HG02642 (cell line): ENCODE results near the gene SUPT6H.
"Not testable (repeated sequence)": the region's sequence is repeated elsewhere in the genome, so short reads cannot be mapped to it uniquely, and the experiment has no call there.

ENCODE experiments used
- ATAC-seq: cut with Tn5 transposase; IDR thresholded peaks from one replicate; pipeline ENCODE4 v1.9.1; 2021; ENCODE audit warnings: mild to moderate bottlenecking; ENCODE audit not compliant: unreplicated experiment, poor library complexity

The SUPT6H gene

DNA sequence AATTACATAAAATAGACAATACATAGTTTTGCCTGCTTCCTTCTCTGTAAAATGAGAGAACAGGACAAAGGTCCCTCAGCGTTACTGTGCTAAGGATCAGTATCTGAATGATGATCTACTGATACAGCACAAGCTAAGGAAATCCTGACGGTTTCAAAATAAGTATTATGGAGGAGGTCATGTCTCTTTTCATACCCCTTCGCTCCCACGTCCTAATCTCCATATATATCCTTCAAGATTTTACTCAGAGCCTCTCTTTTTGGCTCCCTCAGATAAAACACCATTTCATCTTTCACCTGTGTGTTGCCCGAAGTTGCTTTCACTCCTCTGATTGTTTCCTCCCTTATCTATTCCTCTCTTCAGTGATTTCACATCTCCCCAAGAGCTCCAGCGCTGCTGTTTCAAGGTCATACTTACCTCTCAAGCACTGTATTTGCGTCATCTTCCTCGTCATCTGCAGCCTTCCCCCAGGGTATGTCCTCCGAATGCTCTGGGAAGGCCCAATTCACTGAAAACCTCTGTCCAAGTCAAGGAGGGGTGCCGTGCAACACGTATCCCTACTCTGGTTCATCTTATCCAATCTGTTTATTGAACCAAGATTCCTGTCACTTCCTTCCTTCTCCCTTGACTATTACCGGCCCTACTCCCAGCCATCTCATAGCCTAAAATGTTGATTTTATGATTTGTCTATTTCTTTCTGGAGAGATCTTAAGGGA is 15.8 kb upstream of the SUPT6H start:
- ATAC-seq: no peak

GRCh38 chr17:28648698-28649097 is 13.3 kb upstream of the SUPT6H start:
- no peak for ATAC-seq

- ATAC-seq: no peak
Observed at GRCh38 chr17:28655160-28655559, 6.8 kb upstream of the SUPT6H start.

GRCh38 chr17:28657756-28658155 is 4.2 kb upstream of the SUPT6H start:
- ATAC-seq: no peak

GRCh38 chr17:28658342-28658741 is 3.7 kb upstream of the SUPT6H start:
- not testable (repeated sequence) for ATAC-seq

GRCh38 chr17:28658766-28659496 is 3.1 kb upstream of the SUPT6H start:
- ATAC-seq: not testable (repeated sequence)

DNA sequence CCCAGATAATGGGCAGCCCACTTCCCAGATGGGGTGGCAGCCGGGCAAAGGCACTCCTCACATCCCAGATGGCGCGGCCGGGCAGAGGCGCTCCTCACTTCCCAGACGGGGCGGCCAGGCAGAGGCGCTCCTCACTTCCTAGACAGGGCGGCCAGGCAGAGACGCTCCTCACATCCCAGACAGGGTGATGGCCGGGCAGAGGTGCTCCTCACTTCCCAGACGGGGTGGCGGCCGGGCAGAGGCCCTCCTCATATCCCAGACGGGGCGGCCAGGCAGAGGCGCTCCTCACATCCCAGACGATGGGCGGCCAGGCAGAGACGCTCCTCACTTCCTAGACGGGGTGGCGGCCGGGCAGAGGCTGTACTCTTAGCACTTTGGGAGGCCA is 2.5 kb upstream of the SUPT6H start:
- ATAC-seq: not testable (repeated sequence)

- no peak for ATAC-seq
Observed at GRCh38 chr17:28662527-28662829, 473 bp downstream of the SUPT6H start.

GRCh38 chr17:28663723-28664122 is 1.7 kb downstream of the SUPT6H start:
- ATAC-seq: no peak

- ATAC-seq: no peak
Observed at GRCh38 chr17:28665994-28666393, 4.0 kb downstream of the SUPT6H start.

DNA sequence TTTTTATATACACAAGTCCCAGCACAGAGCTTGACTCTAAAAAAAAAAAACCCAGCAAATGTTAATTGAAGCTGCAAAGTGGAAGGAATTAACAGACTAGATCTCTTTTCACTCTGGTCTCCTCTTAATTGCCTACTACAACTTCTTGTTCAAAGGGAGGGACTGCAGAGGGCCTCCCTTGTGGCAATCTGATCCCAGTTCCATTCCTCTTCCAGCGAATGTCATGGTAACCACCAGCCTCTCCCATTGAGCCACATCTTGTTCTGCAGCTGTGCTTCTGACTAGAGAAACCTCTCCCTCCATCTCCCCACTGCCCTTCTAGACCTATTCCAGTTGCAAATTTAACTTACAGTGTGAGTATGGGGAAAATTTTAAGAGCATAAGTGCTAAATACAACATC is 5.9 kb downstream of the SUPT6H start:
- no peak for ATAC-seq

GRCh38 chr17:28669918-28670317 is 7.9 kb downstream of the SUPT6H start:
- ATAC-seq: no peak

DNA sequence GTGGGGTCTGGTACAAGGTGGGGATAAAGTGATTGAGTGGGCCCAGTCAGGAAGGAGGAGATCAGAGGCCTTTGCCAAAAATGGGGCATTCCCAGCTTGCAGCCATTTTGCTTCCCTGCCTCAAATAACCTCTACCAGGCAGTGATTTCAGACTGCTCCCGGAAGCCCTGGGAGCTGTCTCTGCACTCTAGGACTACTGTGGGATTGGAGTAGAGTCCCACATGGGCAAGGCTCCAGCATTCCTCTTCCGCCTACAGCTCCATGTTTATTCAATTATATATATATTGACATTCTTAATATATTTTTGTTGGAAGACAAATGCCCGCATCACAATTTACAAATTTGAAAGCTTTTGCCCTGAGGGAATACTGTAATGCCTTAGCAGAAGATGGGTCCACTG is 13.5 kb downstream of the SUPT6H start:
- ATAC-seq: no peak

- ATAC-seq: no peak
Observed at GRCh38 chr17:28675980-28676379, 14.0 kb downstream of the SUPT6H start.

DNA sequence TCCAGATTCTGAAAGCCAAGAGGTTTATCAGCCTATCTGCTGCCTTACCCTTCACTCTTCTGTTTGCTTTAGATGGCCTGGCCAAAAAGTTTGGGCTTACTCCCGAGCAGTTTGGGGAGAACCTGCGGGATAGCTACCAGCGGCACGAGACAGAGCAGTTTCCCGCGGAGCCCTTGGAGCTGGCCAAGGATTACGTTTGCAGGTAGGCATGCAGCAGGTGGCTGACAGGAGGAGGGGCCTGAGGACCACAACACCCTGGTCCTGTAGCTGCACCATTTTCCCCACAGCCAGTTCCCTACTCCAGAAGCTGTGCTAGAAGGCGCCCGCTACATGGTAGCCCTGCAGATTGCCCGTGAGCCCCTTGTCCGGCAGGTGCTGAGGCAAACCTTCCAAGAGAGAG is 20.6 kb downstream of the SUPT6H start:
- ATAC-seq: no peak

- ATAC-seq: no peak
Observed at GRCh38 chr17:28684963-28685362, 23.0 kb downstream of the SUPT6H start.

DNA sequence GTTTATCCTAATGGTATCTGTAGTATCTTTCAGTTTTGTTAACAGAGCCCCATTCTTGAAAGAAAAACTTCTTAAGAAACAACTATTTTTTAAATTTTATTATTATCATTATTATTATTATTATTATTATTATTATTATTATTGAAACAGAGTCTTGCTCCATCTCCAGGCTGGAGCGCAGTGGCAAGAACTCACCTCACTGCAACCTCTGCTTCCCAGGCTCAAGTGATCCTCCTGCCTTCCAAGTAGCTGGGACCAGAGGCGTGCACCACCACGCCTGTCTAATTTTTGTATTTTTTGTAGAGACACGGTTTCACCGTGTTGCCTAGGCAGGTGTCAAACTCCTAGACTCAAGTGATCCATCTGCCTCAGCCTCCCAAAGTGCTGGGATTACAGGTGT is 23.4 kb downstream of the SUPT6H start:
- no peak for ATAC-seq

- no peak for ATAC-seq
Observed at GRCh38 chr17:28686296-28686695, 24.3 kb downstream of the SUPT6H start.

DNA sequence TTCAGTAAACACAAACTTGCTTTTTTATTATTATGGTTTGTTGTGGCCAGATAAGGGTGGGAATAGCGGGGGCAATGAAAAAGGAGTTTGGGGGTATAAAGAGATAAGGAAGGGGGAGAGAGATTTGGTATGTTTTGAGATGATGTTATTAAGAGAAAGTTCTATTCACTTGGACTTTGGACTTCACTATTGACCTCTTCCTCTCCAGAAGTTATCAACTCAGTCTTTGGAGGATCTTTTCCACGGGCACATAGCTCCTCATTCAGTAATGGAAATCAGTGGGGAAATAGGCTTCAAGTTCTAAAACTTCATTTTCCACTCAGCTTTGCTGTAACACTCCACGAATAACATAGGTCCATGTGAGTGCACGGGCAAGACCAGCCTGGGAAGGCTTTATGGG is 26.5 kb downstream of the SUPT6H start:
- ATAC-seq: no peak

DNA sequence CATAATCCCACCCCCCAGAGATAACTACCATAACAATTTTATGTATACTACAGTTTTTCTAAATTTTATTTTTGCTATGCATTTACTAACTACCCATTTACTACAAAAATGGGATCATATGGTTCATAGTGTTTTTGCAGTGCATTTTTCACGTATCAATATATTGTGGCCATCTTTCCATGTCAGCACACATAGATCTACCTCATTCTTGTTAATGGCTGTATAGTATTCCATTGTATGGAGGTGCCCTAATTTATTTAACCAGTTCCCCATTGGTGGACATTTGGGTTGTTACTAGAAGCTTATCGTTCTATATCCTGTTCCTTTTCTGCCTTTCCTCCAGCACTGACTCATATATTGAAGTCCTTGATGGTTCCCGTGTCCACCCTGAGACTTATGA is 27.0 kb downstream of the SUPT6H start:
- no peak for ATAC-seq

- ATAC-seq: no peak
Observed at GRCh38 chr17:28693869-28694268, 31.9 kb downstream of the SUPT6H start.

GRCh38 chr17:28698253-28698941 is 36.4 kb downstream of the SUPT6H start:
- ATAC-seq: no peak
